Hepatocyte (in vitro differentiated cells): ENCODE data around the gene AOPEP.

Experiments used
- CTCF ChIP-seq: fragments of 200-600 bp; sonication (generic); IDR thresholded peaks from 2 replicates; pipeline ENCODE4 v1.5.1; 2016; ENCODE audit warnings: antibody characterized with exemption, mild to moderate bottlenecking; ENCODE audit not compliant: poor library complexity
- EZH2 ChIP-seq: fragments of 200-600 bp; sonication (generic); IDR thresholded peaks from 2 replicates; pipeline ENCODE4 v1.6.1; 2016; ENCODE audit warnings: antibody characterized with exemption, mild to moderate bottlenecking, borderline replicate concordance

- TF ChIP-seq CTCF (no peak), EZH2 (no peak)
Measured at GRCh38 chr9:95105519-95106287, 379.2 kb downstream of the AOPEP start.
